SK-N-MC (cell line): ENCODE data around the gene PLEKHJ1.

Experiments used
- EZH2 ChIP-seq: fragments of 200-600 bp; sonication (generic); IDR thresholded peaks from one replicate; pipeline ENCODE4 v1.6.1; 2017; ENCODE audit warnings: antibody characterized with exemption
- POLR2AphosphoS5 ChIP-seq: IDR thresholded peaks from 2 replicates; pipeline ENCODE4 v1.6.1; 2012; ENCODE audit warnings: mild to moderate bottlenecking, low read depth, low read length, borderline replicate concordance

GRCh38 chr19:2259336-2259735 is 23.2 kb upstream of the PLEKHJ1 start:
- TF ChIP-seq POLR2AphosphoS5 (no peak), EZH2 (no peak)
